NB4 (cell line): ENCODE measurements around the gene POU6F2.

ENCODE experiments used
- MYC ChIP-seq: IDR thresholded peaks from 2 replicates; pipeline ENCODE4 v1.6.1; 2011; ENCODE audit warnings: low read depth, low read length
- POLR2A ChIP-seq: IDR thresholded peaks from 2 replicates; pipeline ENCODE4 v1.6.1; 2011; ENCODE audit warnings: mild to moderate bottlenecking; ENCODE audit not compliant: insufficient read length; ENCODE audit errors: extremely low read depth
- TF ChIP-seq, protein P1 (sequence below): IDR thresholded peaks from one replicate; pipeline ENCODE4 v1.5.1; 2012; ENCODE audit warnings: low read depth, low read length

DNA sequence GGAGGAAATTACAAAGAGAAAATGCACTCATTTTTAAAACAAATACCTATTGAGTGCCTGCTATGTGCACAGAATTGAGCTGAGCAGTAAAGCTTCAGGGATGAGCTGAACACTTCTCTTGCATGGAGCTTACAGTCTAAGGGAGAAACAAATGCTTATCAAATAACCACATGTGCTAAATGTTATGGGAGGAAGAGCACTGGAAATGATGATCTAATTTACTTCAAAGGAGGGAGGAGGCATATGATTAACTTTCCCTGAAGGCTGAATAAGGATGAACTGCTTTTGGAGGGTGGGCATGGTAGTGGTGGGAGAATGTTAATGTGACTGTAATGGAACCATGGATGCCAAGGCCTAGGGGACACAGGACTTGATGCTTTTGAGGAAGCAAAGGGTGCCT, 168.2 kb downstream of the POU6F2 start:
- TF ChIP-seq, protein P1, sequence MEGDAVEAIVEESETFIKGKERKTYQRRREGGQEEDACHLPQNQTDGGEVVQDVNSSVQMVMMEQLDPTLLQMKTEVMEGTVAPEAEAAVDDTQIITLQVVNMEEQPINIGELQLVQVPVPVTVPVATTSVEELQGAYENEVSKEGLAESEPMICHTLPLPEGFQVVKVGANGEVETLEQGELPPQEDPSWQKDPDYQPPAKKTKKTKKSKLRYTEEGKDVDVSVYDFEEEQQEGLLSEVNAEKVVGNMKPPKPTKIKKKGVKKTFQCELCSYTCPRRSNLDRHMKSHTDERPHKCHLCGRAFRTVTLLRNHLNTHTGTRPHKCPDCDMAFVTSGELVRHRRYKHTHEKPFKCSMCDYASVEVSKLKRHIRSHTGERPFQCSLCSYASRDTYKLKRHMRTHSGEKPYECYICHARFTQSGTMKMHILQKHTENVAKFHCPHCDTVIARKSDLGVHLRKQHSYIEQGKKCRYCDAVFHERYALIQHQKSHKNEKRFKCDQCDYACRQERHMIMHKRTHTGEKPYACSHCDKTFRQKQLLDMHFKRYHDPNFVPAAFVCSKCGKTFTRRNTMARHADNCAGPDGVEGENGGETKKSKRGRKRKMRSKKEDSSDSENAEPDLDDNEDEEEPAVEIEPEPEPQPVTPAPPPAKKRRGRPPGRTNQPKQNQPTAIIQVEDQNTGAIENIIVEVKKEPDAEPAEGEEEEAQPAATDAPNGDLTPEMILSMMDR = no peak
- TF ChIP-seq POLR2A = no peak
- no peak for TF ChIP-seq MYC
